ENCODE results near the gene FBXL16.

Gene FBXL16

DNA sequence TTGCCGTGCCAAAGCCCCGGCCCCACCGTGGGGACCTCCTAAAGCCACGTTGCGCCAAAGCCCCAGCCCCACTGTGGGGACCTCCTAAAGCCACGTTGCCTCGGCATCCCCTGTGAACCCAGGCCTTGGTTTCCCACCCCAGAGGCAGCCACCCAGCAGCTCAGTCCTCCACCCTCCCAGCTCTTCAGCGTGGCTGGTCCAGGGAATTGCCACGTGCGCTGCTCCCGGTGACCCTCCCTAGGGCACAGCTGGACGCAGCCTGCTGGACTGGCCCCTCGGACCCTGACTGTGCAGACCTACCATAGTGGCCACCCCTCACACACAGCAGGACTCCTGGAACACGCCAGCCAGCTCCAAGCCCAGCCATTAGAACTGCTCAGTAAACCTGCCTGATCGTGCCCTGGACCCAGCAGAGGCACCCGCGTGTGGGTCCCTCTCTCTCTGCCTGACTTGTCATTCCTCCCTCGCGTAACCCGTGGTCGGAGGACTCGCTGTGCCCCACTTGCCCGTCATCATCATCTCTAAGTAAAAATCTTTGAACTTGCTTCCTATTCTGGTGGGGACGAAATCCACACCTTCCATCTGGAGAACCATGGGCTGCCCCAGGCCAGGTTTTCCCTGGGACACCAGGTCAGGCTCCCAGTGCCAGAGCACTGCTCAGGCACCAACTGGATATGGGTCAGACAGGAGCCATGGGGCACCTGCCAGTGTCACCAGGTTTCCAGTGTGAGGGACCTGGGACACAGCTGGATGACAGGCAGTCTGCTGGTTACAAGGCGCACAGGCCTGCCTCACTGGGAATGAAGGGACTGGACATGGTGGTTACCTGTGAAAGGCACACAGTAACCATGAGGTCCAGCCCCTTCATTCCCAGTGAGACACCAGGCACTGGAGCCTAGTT is 29.6 kb upstream of the FBXL16 start:
- no peak for DNase-seq

DNA sequence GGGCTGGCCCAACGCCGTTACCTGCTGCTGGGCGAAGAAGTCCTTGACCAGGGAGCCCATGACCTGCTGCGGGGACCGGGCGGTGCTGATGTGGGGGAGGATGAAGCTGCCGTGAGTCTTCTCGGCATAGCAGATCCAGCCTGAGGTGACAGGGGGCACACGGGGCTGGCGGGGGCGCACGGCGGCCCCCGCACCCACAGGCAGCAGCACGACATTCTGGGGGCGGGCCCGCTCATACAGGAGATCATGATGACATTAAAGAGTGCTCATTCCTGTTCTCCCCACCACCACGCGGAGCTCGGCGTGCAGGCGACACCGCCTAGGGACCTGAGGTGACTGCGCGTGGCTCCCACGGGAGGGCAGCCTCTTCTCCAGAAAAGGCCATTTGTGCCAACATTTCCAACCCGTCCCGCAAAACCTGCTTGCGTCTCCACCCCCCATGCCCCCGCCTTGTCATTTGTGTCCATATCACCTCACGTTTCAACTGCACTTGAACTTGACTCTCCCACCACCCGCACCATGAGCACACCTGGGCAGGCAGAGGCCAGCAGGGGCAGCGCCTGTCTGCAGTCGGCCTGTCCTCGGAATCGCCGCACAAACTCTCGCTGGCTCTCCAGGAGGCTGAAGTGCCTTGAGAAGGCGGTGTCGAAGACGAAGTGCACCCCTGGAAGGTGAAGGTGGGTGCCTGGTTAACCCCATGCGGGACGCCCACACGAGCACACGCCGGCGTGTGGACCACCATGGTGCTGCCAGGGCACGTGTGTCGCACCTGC is 28.8 kb upstream of the FBXL16 start:
- no peak for DNase-seq

DNA sequence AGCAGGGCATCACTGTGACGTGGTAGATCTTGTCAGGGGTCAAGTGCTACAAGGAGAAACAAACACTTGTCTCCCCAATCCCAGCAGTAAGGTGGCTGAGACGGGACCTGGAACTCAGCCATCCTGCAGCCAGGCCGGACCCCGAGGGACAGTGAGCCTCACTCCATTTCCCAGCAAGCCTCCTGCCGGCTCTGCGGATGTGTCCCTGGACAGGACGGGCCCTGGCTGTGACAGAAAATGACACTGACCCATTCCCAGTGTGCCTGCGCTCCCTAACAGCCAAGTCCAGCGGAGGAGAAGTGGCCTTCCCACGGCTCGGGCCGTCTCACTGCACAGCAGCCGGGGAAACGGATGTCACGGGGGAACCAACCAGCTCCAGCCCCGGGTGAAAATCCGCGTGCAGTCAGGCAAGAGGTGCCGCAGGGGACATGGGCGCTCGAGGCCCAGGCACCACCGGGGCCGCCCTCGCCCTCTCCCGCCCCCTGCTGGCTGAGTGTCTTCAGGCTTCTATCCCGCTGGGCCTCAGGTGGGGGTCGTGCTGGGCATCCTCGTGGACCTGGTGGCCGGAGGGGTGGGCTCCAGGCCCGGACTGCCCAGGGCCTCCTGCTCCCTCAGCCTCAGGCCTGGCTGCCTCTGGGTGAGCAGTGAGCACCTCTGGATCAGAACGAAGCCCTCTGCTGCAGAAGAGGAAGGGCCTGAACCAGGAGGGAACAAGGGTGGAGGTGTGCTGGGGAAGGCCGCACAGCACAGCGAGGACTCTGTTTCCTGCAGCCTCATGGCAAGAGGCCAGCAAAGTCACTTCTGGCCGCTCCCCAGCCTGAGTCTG is 28.0 kb upstream of the FBXL16 start:
- peak in 1 of 2 experiments; percentile 39 for DNase-seq

DNA sequence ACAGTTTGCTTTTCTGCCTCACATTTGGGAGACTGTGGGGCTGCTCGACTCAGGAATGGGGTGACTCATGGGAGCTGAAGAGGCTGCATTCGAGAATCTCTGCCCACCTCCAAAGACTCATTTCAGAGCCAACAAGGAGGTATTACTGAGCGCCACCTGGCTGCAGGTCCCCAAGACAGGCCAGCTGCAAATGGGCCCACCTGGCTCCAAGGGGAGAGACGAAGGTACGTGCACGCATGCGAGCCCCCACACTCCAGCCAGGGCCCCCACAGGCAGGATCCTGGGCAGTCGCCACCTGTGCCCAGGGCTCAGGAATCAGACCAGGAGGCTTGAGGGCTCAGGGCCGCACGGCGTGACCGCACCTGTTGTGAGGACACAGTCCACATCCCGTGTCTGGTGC is 27.3 kb upstream of the FBXL16 start:
- no peak for DNase-seq

DNA sequence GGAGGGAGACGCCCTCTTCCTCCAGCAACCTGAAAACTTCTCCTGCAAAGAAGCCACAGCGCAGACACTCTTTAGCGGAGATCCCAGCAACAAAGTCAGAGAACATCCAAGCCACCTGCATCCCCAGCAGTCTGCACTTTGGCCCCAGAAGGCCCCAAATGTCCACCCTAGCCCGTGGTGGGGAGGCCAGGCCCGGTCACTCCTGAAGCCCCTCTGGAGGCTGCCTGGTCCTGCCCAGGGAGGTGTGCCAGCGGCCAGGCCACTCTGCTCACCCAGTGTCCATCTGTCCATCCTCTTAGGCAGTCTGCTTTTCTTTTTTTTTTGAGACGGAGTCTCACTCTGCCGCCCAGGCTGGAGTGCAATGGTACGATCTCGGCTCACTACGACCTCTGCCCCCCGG is 26.7 kb upstream of the FBXL16 start:
- no peak for DNase-seq

DNA sequence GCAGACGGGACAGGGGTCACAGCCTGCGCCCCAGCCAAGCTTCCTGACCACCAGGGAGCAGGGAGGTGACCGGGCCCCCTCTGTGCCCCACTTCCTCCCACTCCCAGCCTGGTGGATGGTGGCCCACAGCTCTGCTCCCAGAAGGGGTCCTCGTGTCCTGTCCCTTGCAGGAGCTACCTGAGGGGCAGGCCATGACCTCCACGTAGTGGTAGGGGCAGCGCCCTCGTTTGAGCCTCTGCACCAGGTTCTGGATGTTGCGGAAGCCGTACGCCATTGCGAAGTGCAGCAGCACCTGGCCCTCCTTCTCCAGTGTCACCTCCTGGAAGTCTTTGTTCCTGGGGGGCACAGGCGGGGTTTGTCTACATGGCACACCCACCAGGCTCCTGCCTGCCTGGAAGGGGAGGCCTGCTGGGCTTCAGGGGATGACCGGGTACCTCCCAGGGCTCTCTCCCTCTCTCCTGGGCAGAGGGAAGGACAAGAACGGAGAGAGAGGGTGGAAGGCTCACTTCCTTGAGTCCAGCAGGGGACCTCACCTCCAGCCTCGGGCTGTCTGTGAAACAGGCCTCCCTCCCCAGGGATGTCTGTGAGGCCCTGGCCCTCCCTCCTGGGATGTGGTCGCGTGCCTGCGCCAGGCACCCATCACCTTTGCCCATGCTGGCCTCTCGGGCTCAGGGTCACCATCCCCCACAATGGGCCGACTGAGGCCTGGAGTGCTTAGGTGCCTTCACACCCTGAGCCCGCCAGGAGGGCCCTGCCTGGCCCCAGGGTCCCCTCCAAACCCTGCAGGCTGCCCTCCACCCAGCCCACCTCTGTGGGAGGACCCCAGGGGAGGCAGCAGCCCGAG is 25.3 kb upstream of the FBXL16 start:
- no peak for DNase-seq

DNA sequence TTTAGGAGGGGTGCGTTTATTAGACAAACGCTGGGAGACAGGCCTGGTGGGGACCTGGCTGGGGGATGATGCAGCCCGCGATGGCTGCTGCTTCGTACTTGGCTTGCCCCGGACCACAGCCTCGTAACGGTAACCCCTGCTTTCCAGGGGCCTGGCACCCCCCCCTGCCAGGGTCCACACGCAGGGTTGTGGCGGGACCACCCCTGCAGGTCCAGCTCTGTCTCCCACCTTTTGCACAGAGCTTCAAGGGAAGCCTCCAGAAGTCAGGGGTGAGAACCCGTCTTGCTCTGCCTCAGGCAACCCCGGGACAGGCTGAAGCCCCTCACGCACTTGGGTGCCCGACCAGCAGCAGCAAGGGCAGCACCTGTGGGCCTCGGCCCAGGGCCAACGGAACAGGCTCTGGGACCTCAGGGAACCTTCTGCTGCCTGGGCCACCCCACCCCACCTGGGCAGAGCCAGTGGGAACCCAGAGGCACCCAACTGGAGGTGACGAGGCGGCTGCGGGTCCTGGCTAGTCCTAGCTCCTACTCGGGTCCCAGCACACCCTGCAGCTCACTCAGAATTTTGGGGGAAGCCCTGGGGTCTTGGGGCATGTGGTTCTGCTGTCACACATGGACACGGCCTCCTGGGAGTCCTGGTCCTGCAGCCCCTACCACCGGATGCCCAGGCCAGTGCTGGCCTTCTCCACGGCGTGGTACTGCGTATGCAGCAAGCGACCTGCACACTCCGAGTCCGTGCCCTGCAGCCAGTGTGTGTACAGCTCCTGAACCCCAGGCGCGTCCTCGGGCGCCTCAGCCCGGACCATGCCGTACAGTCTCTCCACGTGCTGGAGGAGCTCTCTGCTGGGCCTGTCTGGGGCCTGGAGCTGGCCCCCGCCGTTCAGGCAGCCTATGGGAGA is 24.4 kb upstream of the FBXL16 start:
- DNase-seq, result no peak

DNA sequence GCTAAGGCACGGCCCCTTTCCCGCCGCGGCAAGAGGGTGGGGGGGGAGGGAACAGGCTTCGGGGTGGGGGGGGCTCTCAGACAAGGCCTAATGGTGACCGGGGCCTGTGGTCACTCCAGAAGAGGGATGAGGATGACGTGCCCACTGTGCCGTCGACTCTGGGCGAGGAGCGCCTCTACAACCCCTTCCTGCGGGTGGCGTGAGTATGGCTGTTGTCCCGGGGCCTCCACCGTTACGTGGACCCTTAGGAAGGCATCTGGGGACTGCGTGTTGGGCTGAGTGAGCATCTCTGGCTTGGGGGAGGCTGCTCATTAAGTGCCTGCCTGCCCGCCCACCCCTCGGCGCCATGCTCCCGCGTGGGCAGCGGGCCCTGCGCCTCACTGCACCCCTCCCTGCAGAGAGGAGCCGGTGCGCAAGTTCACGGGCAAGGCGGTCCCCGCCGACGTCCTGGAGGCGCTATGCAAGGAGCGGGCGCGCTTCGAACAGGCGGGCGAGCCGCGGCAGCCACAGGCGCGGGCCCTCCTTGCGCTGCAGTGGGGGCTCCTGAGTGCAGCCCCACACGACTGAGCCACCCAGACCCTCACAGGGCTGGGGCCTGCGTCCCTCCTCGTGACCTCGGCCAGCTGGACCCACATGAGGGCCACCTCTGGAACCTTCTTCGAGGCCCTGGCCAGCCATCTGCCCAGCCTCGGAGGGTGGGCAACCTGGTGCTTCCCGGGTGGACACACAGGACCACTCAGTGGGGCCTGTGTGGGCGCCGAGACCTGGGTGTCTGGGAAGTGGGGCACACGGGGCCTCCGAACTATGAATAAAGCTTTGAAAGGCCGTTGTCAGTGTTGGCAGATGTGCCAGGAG is 23.5 kb upstream of the FBXL16 start:
- DNase-seq, result no peak

DNA sequence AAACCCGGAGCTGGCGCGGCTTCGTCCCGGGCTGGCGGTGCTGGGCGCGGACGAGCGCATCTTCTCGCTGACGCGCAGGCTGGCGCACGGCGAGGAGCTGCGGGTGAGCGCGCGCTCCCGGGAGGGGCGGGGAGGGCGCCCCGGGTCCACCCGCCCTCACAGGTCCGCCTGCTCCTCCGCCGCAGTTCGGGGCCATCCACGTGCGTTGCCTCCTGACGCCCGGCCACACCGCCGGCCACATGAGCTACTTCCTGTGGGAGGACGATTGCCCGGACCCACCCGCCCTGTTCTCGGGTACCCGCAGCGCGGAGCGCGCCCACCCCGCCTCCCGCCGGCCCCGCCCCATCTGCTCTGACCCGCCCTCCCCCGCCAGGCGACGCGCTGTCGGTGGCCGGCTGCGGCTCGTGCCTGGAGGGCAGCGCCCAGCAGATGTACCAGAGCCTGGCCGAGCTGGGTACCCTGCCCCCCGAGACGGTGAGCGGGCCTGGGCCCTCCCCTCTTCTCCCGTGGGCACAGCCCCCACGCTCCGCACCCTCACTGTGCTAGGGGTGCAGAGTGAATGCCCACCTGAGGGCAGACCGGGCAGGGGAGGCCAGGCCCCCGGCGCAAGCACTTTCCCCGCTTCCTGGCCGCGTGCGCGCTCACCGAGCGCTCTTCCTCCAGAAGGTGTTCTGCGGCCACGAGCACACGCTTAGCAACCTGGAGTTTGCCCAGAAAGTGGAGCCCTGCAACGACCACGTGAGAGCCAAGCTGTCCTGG is 22.7 kb upstream of the FBXL16 start:
- DNase-seq, result peak; percentile 68 to 69

DNA sequence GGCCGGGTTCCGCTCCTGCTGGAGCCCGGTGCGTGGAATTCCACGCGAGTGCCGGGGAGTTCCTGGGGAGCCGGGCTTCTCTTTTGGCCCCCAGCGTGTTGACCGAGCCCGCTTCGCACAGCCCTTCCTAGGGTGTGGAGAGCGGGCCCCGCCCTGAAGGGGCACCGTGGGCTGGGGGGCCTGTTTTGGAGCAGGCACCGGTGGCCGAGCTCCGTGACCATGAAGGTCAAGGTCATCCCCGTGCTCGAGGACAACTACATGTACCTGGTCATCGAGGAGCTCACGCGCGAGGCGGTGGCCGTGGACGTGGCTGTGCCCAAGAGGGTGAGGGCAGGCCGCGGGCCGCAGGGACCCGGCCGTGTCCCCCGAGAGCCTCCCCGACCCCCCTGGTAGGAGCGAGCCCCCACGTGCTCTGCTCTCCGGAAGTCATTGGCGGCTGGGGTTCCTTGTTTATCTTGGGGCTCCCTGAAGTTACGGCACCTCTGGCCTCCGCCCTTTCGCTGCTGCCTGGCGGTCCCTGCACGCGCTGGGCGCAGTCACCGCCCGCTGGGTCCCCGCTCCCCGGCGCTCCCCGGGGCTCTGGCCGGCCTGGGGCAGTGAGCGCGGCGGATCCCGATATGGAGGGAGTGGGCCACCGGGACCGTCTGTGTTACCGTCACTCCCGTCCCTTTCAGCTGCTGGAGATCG is 21.8 kb upstream of the FBXL16 start:
- DNase-seq, result no peak

DNA sequence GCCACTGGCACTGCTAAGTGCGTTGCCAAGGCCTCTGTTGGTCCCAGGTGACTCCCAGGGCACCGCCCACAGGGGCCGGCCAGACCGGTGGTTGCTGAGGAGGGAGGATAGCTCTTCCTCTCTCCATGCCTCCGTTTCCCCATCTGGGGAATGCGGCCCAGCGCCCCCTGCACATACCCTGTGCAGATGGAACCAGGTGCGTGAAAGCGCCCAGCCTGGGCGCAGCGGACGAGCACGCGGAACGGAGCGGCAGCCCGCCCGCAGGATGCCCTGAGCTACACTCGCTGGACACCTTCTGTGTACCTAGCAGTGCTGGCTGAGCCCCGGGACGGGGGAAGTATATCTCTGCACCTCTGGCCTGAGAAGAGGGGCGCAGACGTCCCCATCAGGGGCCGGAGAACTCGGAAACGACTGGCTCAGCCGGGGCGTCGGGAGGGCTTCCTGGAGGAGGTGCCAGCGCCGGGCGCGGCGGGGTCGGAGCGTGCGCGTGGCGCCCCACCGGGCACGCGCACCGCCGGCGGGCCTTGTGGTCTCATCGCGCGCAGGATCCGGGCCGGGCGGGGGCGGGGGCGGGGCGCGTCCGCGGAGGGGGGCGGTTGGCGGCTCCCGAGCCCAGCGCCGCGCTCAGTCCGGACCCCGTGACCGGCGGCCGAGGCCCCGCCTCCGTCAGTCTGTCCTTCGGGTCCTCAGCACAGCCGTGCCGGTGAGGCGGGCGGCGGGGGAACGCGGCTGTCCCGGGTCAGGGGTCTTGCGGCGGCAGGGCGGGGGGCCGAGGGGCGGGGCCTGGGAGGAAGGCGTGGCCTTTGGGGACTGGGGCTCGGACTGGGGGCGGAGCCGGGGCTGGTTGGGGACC is 21.1 kb upstream of the FBXL16 start, which contains the start of the genes CCDC78 and HAGHL:
CCDC78 (minus strand) TSS at position 6 of the 853 bp plus-strand sequence. CDS start 76 bp downstream, outside the sequence.
HAGHL (plus strand) TSS at position 669 of the 853 bp plus-strand sequence. CDS start 404 bp downstream, outside the sequence.
- DNase-seq, result peak; percentile 32 to 49

DNA sequence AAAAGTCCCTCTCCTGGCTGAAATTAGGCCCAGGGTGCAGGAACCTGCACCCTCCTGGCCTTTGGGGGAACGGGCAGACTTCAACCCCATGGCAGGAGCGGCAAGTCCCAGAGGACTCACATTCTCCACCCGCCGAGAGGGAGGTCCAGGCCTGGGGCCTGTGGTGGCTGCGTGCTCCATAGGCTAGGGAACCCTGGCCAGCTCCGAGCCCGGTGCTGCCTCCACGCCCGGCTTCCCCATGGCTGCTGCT is 20.5 kb upstream of the FBXL16 start:
- no peak for DNase-seq

DNA sequence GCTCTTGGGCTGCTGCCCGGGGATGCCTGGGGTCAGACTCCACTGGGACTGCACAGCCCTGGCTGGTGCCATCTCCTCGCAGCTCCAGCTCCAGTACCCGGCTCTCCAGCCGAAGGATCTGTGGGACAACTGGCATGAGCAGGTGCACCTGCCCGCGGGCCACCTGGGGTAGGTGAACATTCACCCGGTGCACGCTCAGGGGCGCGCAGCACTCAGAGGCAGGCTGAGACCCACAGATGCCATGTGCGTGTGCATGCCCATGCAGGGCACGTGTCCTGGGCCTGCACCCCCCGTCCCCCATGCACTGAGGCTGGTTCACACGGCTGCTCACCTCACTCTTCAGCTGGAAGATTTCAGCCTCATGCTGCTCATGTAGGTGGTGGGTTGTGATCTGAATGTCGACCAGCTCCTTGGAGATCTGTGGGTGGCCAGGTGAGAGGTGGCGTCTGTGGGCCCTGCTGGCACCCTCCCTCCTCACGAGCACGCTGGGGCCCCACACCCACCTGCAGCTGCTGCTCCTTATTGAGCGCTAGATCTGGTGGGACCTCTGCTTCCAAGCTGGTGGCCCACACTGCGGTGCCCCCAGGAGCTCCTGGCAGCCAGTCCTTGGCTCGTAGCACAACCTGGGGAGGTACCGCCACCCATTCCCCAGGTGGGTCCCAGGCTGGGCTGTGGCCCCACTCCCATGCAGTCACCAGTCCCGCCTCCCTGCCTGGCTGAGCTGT is 20.0 kb upstream of the FBXL16 start:
- no peak for DNase-seq

DNA sequence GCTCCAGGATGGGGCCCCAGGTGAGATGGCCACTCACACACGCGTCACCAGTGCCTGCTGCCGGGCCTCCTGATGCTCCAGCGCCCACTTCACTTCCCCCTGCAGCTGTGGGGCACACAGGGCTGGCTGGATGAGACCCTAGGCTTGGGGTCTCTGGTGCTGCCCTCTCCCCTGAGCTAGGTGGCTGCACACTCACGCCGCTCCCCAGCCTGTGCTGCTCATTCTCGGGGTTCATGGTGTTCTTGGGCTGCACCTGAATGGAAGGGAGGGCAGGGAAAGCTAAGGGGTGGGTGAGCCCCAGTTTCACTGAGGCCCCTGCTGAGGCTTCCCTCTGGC is 19.4 kb upstream of the FBXL16 start:
- DNase-seq, result no peak

DNA sequence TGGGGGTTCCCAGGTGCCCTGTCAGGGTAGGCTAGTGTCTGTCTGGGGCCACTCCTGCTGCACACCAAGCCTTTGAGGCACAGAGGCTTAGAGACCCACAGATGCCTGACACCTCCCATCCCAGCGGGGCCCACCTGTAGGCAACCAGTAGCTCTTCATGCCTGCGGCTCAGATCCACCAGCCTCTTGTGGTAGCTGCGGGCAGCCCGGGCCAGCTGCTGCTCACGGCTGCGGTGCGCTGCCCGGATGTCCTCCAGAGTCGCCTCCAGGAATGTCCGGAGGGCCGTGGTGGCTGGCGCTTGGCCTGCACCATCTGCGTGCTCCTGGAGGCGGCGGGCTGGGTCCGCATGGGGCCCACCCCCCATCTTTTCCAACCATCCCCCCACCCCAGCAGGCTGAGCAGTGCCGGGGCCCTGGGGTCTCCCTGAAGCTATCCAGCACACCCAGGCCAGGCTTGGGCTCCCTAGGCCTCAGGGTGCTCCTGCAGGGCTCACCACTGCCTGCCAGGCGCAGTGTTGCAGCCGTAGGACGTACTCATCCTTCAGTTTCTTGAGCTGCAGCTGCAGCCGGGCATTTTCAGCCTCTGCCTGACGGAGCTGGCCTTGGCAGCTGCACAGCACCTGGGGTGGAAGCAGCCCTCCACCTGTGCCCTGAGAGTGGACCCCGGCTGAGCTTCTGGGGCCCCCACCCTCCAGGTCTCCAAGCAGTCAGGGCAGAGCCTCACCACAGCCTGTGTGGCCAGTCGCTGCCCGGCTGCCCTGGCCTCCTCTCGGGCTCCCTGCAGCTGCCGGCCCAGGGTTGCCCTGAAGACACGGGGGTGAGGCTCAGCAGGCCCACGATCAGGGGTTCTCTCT is 18.8 kb upstream of the FBXL16 start:
- no peak for DNase-seq

DNA sequence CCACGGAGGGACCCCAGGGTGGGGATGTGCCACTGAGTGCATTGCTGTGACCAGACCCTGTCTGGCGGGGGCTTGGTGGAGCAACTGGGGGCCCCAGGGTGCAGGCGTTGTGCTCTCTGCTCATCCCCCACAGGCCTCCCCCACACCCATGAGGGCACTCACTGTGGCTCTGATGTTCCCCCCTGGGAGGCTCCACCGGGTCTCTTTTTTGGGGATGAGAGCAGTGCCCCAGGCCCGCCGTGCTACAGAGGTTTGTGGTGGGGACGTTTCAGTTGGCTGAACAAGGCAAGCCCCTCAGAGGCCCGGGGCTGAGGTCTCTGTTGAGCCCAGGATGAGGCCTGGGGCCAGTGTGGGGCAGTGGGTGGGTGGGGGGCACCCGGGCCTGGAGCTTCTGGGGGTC is 18.1 kb upstream of the FBXL16 start:
- no peak for DNase-seq
